Heart left ventricle (tissue), 16 donors: ENCODE measurements around the gene ZBTB20. TPM values are rescaled to one million over a fixed set of nuclear protein-coding genes. Genes with fewer than 3 reads are reported as not detected.
A peak's percentile ranks its signal among the peaks of the same experiment; 100 is the strongest.

Experiments used
- ATAC-seq, 4 donors: fragments of 200-7000 bp; cut with Tn5 transposase; one replicate each; pipeline ENCODE4 v1.9.1; 2020 to 2022; ENCODE audit warnings: moderate library complexity in 4 of 4, mild to moderate bottlenecking in 3 of 4, moderate number of reproducible peaks in 1 of 4
- DNase-seq, 5 donors: peaks; one replicate each; pipeline ENCODE4 v3.0.0-alpha.2; 2020
- H3K27ac ChIP-seq, 12 donors: fragments of 200-600 bp; sonication (generic) in 4 of 12; one replicate each; pipeline versions ENCODE4 v1.5.0 to v1.8.0; 2016 to 2022; ENCODE audit warnings: mild to moderate bottlenecking in 2 of 12
- H3K27me3 ChIP-seq, 9 donors: fragments of 200-600 bp; sonication (generic) in 2 of 9; one replicate each; pipeline versions ENCODE4 v1.5.1 to v1.8.0; 2016 to 2022; ENCODE audit warnings: mild to moderate bottlenecking in 3 of 9
- H3K36me3 ChIP-seq, 9 donors: fragments of 200-600 bp; sonication (generic) in 2 of 9; one replicate each; pipeline versions ENCODE4 v1.5.0 to v1.8.0; 2018 to 2022; ENCODE audit warnings: mild to moderate bottlenecking in 2 of 9
- H3K4me1 ChIP-seq, 12 donors: fragments of 200-600 bp; sonication (generic) in 4 of 12; one replicate each; pipeline versions ENCODE4 v1.5.0 to v1.8.0; 2016 to 2022; ENCODE audit warnings: mild to moderate bottlenecking in 3 of 12
- H3K4me3 ChIP-seq, 12 donors: fragments of 200-600 bp; sonication (generic) in 4 of 12; one replicate each; pipeline versions ENCODE4 v1.5.0 to v1.8.0; 2017 to 2022; ENCODE audit warnings: mild to moderate bottlenecking in 9 of 12, moderate library complexity in 4 of 12
- H3K9me3 ChIP-seq, 12 donors: fragments of 200-600 bp; sonication (generic) in 4 of 12; one replicate each; pipeline versions ENCODE4 v1.5.0 to v1.8.0; 2016 to 2022; ENCODE audit warnings: mild to moderate bottlenecking in 1 of 12
- CTCF ChIP-seq, 12 donors: fragments of 200-600 bp; sonication (generic) in 4 of 12; IDR thresholded peaks; one replicate each; pipeline versions ENCODE4 v1.5.0 to v1.8.0; 2018 to 2022; ENCODE audit warnings: antibody characterized with exemption in 12 of 12, mild to moderate bottlenecking in 5 of 12
- POLR2A ChIP-seq, 2 donors: fragments of 450-650 bp; IDR thresholded peaks; one replicate each; pipeline ENCODE4 v1.6.1; 2017; ENCODE audit warnings: antibody characterized with exemption in 2 of 2, mild to moderate bottlenecking in 2 of 2, moderate library complexity in 2 of 2
- WGBS, 4 donors: extraction: QIAGEN DNeasy Blood & Tissue Kit in 2 of 4; methylation state at CpG; one replicate each; pipeline versions ENCODE4 v1.1.5 to v1.1.7; 2013 to 2018; 5-methylcytosine and 5-hydroxymethylcytosine counted together
- intact Hi-C, 10 donors: fragments of 100-400 bp; cut with DNase I; formaldehyde crosslinking; loops; one replicate each; pipeline versions ENCODE4 v1.11.1 to v1.14.2; 2022
- polyA plus RNA-seq, 2 donors: library from polyadenylated mRNA; stranded (reverse); fragments of 200-250 nt; gene quantifications; one replicate each; pipeline ENCODE4 v1.2.3, GENCODE V29; 2013
- total RNA-seq, 9 donors: library from RNA; depleted of rRNA in 2 of 9; stranded (reverse); fragments of >200 nt in 2 of 9; fragmentation: NEBNext Ultra II Directional in 3 of 9; extraction: Animal tissue kit (Norgen Biotek cat#: 25700) in 3 of 9; gene quantifications; one replicate each; pipeline versions ENCODE4 v1.1.0 to v1.2.4, GENCODE V29; 2016 to 2023
- donor health status: ischemic (EF 13 %, LVEDD 7.1; RV severe dilation, severe dysfunction).
- donor health status: healthy with polysubstance abuse.
- donor health status: DM: no; HTN: yes; CAD: no.
- donor health status: DM: no; HTN: no; CAD: no.
- donor health status: ischemic (EF 25% LVEDD 6.9; RV normal size, moderate dysfunction).
- donor health status: ischemic (EF 25% LVEDD 5.7; RV mildly dilated, moderate dysfunction).
- donor health status: healthy.
- donor health status: DM: yes; HTN: yes; CAD: no.
- donor health status: ischemic (EF 35%, LVEDD 5.7; RV mildly dilated, moderate dysfunction).
- donor health status: nonischemic (EF 11% LVEDD 7.7; RV severe dilation, severe dysfunction).
- donor health status: DM: yes; HTN: yes; CAD: no.
- donor health status: PGD.
- donor health status: ischemic (EF 29% LVEDD 5.4; RV normal size, mild dysfunction).
- donor health status: nonischemic (EF 23%, LVEDD 6.1; RV moderate dilation, normal function).

ZBTB20 gene
- total and polyA plus RNA-seq, 11 donors, result 6.2 to 109 (median 77.3) TPM

GRCh38 chr3:114427285-114428043 lies 719.6 kb downstream of the ZBTB20 start:
- DNase-seq, result no peak
- no peak overlapping the region for H3K27ac ChIP-seq
- H3K9me3 ChIP-seq, result no peaks in the 10 kb centered on the region
- no peak for TF ChIP-seq CTCF (IDR thresholded peaks at IDR 0.05)
- no peak for TF ChIP-seq POLR2A (IDR thresholded peaks at IDR 0.05)
- H3K4me3 ChIP-seq, result no peak overlapping the region
- H3K36me3 ChIP-seq, result no peaks in the 10 kb centered on the region
- H3K4me1 ChIP-seq, result peaks cover 0 to 11% (median 4%) of the 10 kb centered on the region in 12 donors
- no peak for ATAC-seq
- intact Hi-C loops, result loop anchor here in 1 of 10 donors (10.0 kb wide), 1 partner anchor 167 kb away; no protein-coding TSS in a partner anchor
- no peaks in the 10 kb centered on the region for H3K27me3 ChIP-seq
- WGBS, 4 donors, result 89 to 93% (median 89%) methylated on average over 8 of the region's 8 CpGs

- ATAC-seq, result no peak
Observed at GRCh38 chr3:114424337-114424736, 722.8 kb downstream of the ZBTB20 start.

GRCh38 chr3:114421204-114421603 lies 725.9 kb downstream of the ZBTB20 start:
- WGBS, 4 donors, result 49 to 78% (median 68%) methylated on average over 7 of the region's 7 CpGs
- no peaks in the 10 kb centered on the region for H3K9me3 ChIP-seq
- ATAC-seq (no peak), DNase-seq (no peak)
- TF ChIP-seq CTCF (IDR thresholded peaks at IDR 0.05) (no peak), POLR2A (IDR thresholded peaks at IDR 0.05) (no peak)
- H3K4me3 ChIP-seq, result no peak overlapping the region
- no peaks in the 10 kb centered on the region for H3K36me3 ChIP-seq
- no peaks in the 10 kb centered on the region for H3K27me3 ChIP-seq
- H3K27ac ChIP-seq, result no peak overlapping the region
- intact Hi-C loops, result loop anchor here in 1 of 10 donors (10.0 kb wide), 1 partner anchor 174 kb away; no protein-coding TSS in a partner anchor
- H3K4me1 ChIP-seq, result peaks cover 0 to 51% (median 27%) of the 10 kb centered on the region in 12 donors

More at GRCh38 chr3:114424337-114424736, 722.8 kb downstream of the ZBTB20 start:
- no peak overlapping the region for H3K27ac ChIP-seq
- 75 to 83% (median 82%) methylated on average over 8 of the region's 8 CpGs for WGBS, 4 donors
- H3K4me3 ChIP-seq, result no peak overlapping the region
- H3K27me3 ChIP-seq, result no peaks in the 10 kb centered on the region
- intact Hi-C loops, result loop anchor here in 2 of 10 donors (2.0 to 10.0 kb wide), 2 partner anchors 16 to 170 kb away; no protein-coding TSS in a partner anchor
- peaks cover 0 to 28% (median 7%) of the 10 kb centered on the region in 12 donors for H3K4me1 ChIP-seq
- H3K9me3 ChIP-seq, result no peaks in the 10 kb centered on the region
- TF ChIP-seq CTCF (IDR thresholded peaks at IDR 0.05), result no peak
- no peak for TF ChIP-seq POLR2A (IDR thresholded peaks at IDR 0.05)
- DNase-seq, result no peak
- no peaks in the 10 kb centered on the region for H3K36me3 ChIP-seq

GRCh38 chr3:114420072-114420471 lies 727.0 kb downstream of the ZBTB20 start:
- Histone ChIP-seq H3K4me1 (peaks cover 0 to 58% (median 28%) of the 10 kb centered on the region in 12 donors), H3K27ac (peak overlapping the region in 1 of 12 donors; percentile 60), H3K27me3 (no peaks in the 10 kb centered on the region), H3K9me3 (no peaks in the 10 kb centered on the region), H3K36me3 (no peaks in the 10 kb centered on the region), H3K4me3 (no peak overlapping the region)
- TF ChIP-seq CTCF (IDR thresholded peaks at IDR 0.05), result no peak
- TF ChIP-seq POLR2A (IDR thresholded peaks at IDR 0.05), result no peak
- intact Hi-C loops, result loop anchor here in 1 of 10 donors (10.0 kb wide), 1 partner anchor 175 kb away; no protein-coding TSS in a partner anchor
- ATAC-seq (no peak), DNase-seq (no peak)
- 58 to 61% (median 61%) methylated on average over 3 of the region's 3 CpGs for WGBS, 4 donors
